Measurements from ENCODE around the gene OSBPL6.

DNA sequence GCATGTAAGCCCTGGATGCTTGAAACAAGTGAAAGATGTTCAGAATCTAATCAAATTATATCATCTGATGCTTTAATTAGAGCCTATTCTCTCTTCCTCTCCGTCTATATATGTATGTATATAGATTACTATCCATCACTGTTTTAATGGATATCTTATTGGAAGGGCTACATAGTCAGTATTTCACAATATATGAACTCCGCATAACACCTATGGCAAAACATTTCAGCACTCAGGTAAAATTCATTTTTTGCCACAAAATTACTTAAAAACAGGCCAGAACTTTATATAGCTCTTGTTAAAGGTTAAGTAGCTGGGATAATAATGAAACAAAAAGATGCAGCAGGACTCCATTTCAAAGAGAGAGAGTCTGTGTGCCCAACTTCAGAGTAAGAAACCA, 258.0 kb downstream of the OSBPL6 start:
- TF ChIP-seq, protein P1, sequence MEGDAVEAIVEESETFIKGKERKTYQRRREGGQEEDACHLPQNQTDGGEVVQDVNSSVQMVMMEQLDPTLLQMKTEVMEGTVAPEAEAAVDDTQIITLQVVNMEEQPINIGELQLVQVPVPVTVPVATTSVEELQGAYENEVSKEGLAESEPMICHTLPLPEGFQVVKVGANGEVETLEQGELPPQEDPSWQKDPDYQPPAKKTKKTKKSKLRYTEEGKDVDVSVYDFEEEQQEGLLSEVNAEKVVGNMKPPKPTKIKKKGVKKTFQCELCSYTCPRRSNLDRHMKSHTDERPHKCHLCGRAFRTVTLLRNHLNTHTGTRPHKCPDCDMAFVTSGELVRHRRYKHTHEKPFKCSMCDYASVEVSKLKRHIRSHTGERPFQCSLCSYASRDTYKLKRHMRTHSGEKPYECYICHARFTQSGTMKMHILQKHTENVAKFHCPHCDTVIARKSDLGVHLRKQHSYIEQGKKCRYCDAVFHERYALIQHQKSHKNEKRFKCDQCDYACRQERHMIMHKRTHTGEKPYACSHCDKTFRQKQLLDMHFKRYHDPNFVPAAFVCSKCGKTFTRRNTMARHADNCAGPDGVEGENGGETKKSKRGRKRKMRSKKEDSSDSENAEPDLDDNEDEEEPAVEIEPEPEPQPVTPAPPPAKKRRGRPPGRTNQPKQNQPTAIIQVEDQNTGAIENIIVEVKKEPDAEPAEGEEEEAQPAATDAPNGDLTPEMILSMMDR (IDR thresholded peaks at IDR 0.05) = no peak
- TF ChIP-seq EZH2 (IDR thresholded peaks at IDR 0.05) = no peak
- no peak for TF ChIP-seq EZH2phosphoT487 (IDR thresholded peaks at IDR 0.05)

All from neural progenitor cell (in vitro differentiated cells).